ENCODE results near the gene CRY2. TPM values are rescaled to one million over a fixed set of nuclear protein-coding genes. Genes with fewer than 3 reads are reported as not detected.

CRY2 gene
- total RNA-seq, 1 donor from 2014 or later, result 56.8 TPM

- ChIA-PET CTCF (no interaction called here), POLR2A (interaction anchor here (0.6 to 2.5 kb wide), 2 partner anchors 11 to 755 kb away, joined by 6 to 8 read pairs; partner anchors contain the start of gene PEX16)
- peaks cover 28% of the 10 kb centered on the region for H3K36me3 Mint-ChIP-seq (ENCODE audit: low read depth)
Observed at GRCh38 chr11:45906965-45907611, 59.8 kb downstream of the CRY2 start, which contains the start of gene FREY1. Gene FREY1, minus strand, starts transcription at chr11:45907271. Its CDS starts 26 bp downstream, at chr11:45907245.

GRCh38 chr11:45907911-45908370 is 60.7 kb downstream of the CRY2 start:
- H3K4me3 Mint-ChIP-seq, result no peak overlapping the region
- TF ChIP-seq CTCF (IDR thresholded peaks at IDR 0.05), result no peak
- H3K27ac Mint-ChIP-seq, result no peak overlapping the region
- H3K9me3 Mint-ChIP-seq, result no peaks in the 10 kb centered on the region
- no peaks in the 10 kb centered on the region for H3K27me3 Mint-ChIP-seq
- DNase-seq (no peak), ATAC-seq (ENCODE audit: low read depth) (no peak)
- ChIA-PET POLR2A (interaction anchor here (0.6 to 2.5 kb wide), 3 partner anchors 10 to 754 kb away, joined by 6 to 14 read pairs (median 8); partner anchors contain the start of gene PEX16), CTCF (no interaction called here)
- intact Hi-C loops (cut with micrococcal nuclease), result no loop called here
- H3K4me1 Mint-ChIP-seq, result peaks cover 14% of the 10 kb centered on the region
- H3K36me3 Mint-ChIP-seq (ENCODE audit: low read depth), result peaks cover 29% of the 10 kb centered on the region

More at GRCh38 chr11:45906965-45907611, 59.8 kb downstream of the CRY2 start, which contains the start of gene FREY1:
- peaks cover 14% of the 10 kb centered on the region for H3K4me1 Mint-ChIP-seq
- no peak for ATAC-seq (ENCODE audit: low read depth)
- peak within 1 kb of the TSS; percentile 66 for H3K27ac Mint-ChIP-seq
- no peaks in the 10 kb centered on the region for H3K27me3 Mint-ChIP-seq
- no peak within 1 kb of the TSS for H3K4me3 Mint-ChIP-seq
- DNase-seq, result no peak
- no peaks in the 10 kb centered on the region for H3K9me3 Mint-ChIP-seq
- intact Hi-C loops (cut with micrococcal nuclease), result no loop called here
- no peak for TF ChIP-seq CTCF (IDR thresholded peaks at IDR 0.05)

GRCh38 chr11:45909594-45910475 is 62.6 kb downstream of the CRY2 start:
- POLR2A ChIA-PET, result interaction anchor here (2.5 kb wide), 1 partner anchor 8 kb away, joined by 8 read pairs; the partner anchor contains the start of gene PEX16
- no peaks in the 10 kb centered on the region for H3K9me3 Mint-ChIP-seq

GRCh38 chr11:45910623-45911022 is 63.3 kb downstream of the CRY2 start:
- TF ChIP-seq CTCF (IDR thresholded peaks at IDR 0.05), result no peak
- Mint-ChIP-seq H3K27ac (no peak overlapping the region), H3K27me3 (no peaks in the 10 kb centered on the region), H3K36me3 (ENCODE audit: low read depth) (peaks cover 53% of the 10 kb centered on the region), H3K4me3 (no peak overlapping the region), H3K4me1 (peaks cover 15% of the 10 kb centered on the region), H3K9me3 (no peaks in the 10 kb centered on the region)
- CTCF ChIA-PET, result no interaction called here
- DNase-seq (no peak), ATAC-seq (ENCODE audit: low read depth) (no peak)
- POLR2A ChIA-PET, result no interaction called here
- intact Hi-C loops (cut with micrococcal nuclease), result no loop called here

More at GRCh38 chr11:45909594-45910475, 62.6 kb downstream of the CRY2 start:
- TF ChIP-seq CTCF (IDR thresholded peaks at IDR 0.05), result no peak
- ATAC-seq (ENCODE audit: low read depth) (no peak), DNase-seq (no peak)
- intact Hi-C loops (cut with micrococcal nuclease), result no loop called here
- Mint-ChIP-seq H3K27ac (no peak overlapping the region), H3K36me3 (ENCODE audit: low read depth) (peaks cover 46% of the 10 kb centered on the region), H3K4me1 (peaks cover 14% of the 10 kb centered on the region), H3K27me3 (no peaks in the 10 kb centered on the region), H3K4me3 (no peak overlapping the region)
- CTCF ChIA-PET, result no interaction called here
